Kidney epithelial cell (primary cell): ENCODE data around the gene CNTNAP2. TPM values are rescaled to one million over a fixed set of nuclear protein-coding genes. Genes with fewer than 3 reads are reported as not detected.

Source experiments
- DNase-seq: peaks from one replicate; pipeline ENCODE4 v3.0.0-alpha.2; 2010; ENCODE audit warnings: low read depth
- H3K27me3 ChIP-seq: 2 replicates; pipeline ENCODE4 v1.6.0; 2011; ENCODE audit warnings: low read length; ENCODE audit not compliant: control insufficient read depth, insufficient read depth
- H3K36me3 ChIP-seq: 2 replicates; pipeline ENCODE4 v1.5.1; 2011; ENCODE audit warnings: low read length; ENCODE audit not compliant: control insufficient read depth, insufficient read depth
- H3K4me3 ChIP-seq: 2 replicates; pipeline ENCODE4 v1.5.1; 2011; ENCODE audit warnings: low read depth, mild to moderate bottlenecking, control low read depth, low read length
- CTCF ChIP-seq: IDR thresholded peaks from 2 replicates; pipeline ENCODE4 v1.5.1; 2011; ENCODE audit warnings: mild to moderate bottlenecking, moderate library complexity, low read length, control low read depth, inconsistent platforms; ENCODE audit not compliant: insufficient read depth, poor library complexity, severe bottlenecking
- total RNA-seq: library from RNA; depleted of rRNA; stranded (reverse); fragments of >200 nt; gene quantifications from 2 replicates; pipeline ENCODE4 v1.2.3, GENCODE V29; 2015

Gene CNTNAP2
- total RNA-seq, 1 donor from 2014 or later = 14.0 TPM

- no peak for DNase-seq
- no peak overlapping the region for H3K4me3 ChIP-seq
- TF ChIP-seq CTCF = no peak
- H3K27me3 ChIP-seq = no peaks in the 10 kb centered on the region
- H3K36me3 ChIP-seq = no peaks in the 10 kb centered on the region
Observed at GRCh38 chr7:148261996-148262688, 2145.5 kb downstream of the CNTNAP2 start.

- Histone ChIP-seq H3K27me3 (no peaks in the 10 kb centered on the region), H3K36me3 (no peaks in the 10 kb centered on the region), H3K4me3 (no peak overlapping the region)
- DNase-seq = no peak
- peak; percentile 98 for TF ChIP-seq CTCF
Observed at GRCh38 chr7:148262721-148263229, 2146.2 kb downstream of the CNTNAP2 start.

GRCh38 chr7:148264933-148265557 lies 2148.4 kb downstream of the CNTNAP2 start:
- no peaks in the 10 kb centered on the region for H3K36me3 ChIP-seq
- no peak for DNase-seq
- H3K4me3 ChIP-seq = no peak overlapping the region
- no peaks in the 10 kb centered on the region for H3K27me3 ChIP-seq
- peak; percentile 77 for TF ChIP-seq CTCF

GRCh38 chr7:148265896-148266295 lies 2149.3 kb downstream of the CNTNAP2 start:
- no peak for DNase-seq
- no peak for TF ChIP-seq CTCF
- no peak overlapping the region for H3K4me3 ChIP-seq
- H3K36me3 ChIP-seq = no peaks in the 10 kb centered on the region
- no peaks in the 10 kb centered on the region for H3K27me3 ChIP-seq

GRCh38 chr7:148266795-148267194 lies 2150.2 kb downstream of the CNTNAP2 start:
- no peak overlapping the region for H3K4me3 ChIP-seq
- no peak for TF ChIP-seq CTCF
- no peak for DNase-seq
- no peaks in the 10 kb centered on the region for H3K36me3 ChIP-seq
- no peaks in the 10 kb centered on the region for H3K27me3 ChIP-seq
